Lung (tissue), 12 donors: ENCODE results near the gene CYP51A1. TPM values are rescaled to one million over a fixed set of nuclear protein-coding genes. Genes with fewer than 3 reads are reported as not detected.
A peak's percentile ranks its signal among the peaks of the same experiment; 100 is the strongest.

Source experiments
- ATAC-seq: fragments of 200-7000 bp; cut with Tn5 transposase; one replicate; pipeline ENCODE4 v1.9.1; 2020; ENCODE audit warnings: moderate number of reproducible peaks; ENCODE audit not compliant: insufficient read depth, low FRiP score
- DNase-seq, 3 donors: peaks; one replicate each; pipeline ENCODE4 v3.0.0-alpha.2; 2013 to 2017
- H3K27ac ChIP-seq, 2 donors: one replicate each; pipeline ENCODE4 v1.5.1; 2013; ENCODE audit warnings: mild to moderate bottlenecking in 2 of 2, moderate library complexity in 2 of 2, control low read depth in 1 of 2, inconsistent platforms in 1 of 2, low read depth in 1 of 2, low read length in 1 of 2
- H3K27me3 ChIP-seq, 3 donors: one replicate each; pipeline ENCODE4 v1.5.1; 2013; ENCODE audit warnings: low read length in 2 of 3; ENCODE audit not compliant: control insufficient read depth in 3 of 3, insufficient read depth in 3 of 3
- H3K36me3 ChIP-seq, 4 donors: one replicate each; pipeline ENCODE4 v1.5.1; 2013; ENCODE audit warnings: low read length in 4 of 4, mild to moderate bottlenecking in 1 of 4, moderate library complexity in 1 of 4; ENCODE audit not compliant: control insufficient read depth in 4 of 4, insufficient read depth in 4 of 4
- H3K4me1 ChIP-seq, 5 donors: one replicate each; pipeline ENCODE4 v1.5.1; 2013; ENCODE audit warnings: low read length in 5 of 5, mild to moderate bottlenecking in 2 of 5, moderate library complexity in 1 of 5; ENCODE audit not compliant: control insufficient read depth in 5 of 5, insufficient read depth in 5 of 5
- H3K4me3 ChIP-seq: one replicate; pipeline ENCODE4 v1.5.1; 2013; ENCODE audit warnings: mild to moderate bottlenecking, control low read depth, moderate library complexity
- H3K9ac ChIP-seq, 2 donors: one replicate each; pipeline ENCODE4 v1.5.1; 2013; ENCODE audit warnings: low read length in 2 of 2, control low read depth in 1 of 2; ENCODE audit not compliant: insufficient read depth in 1 of 2
- H3K9me3 ChIP-seq, 4 donors: one replicate each; pipeline ENCODE4 v1.5.1; 2013; ENCODE audit warnings: low read length in 3 of 4, mild to moderate bottlenecking in 1 of 4, moderate library complexity in 1 of 4; ENCODE audit not compliant: control insufficient read depth in 4 of 4, insufficient read depth in 3 of 4
- CTCF ChIP-seq: IDR thresholded peaks from 2 replicates; pipeline ENCODE4 v1.5.1; 2012; ENCODE audit warnings: mild to moderate bottlenecking; ENCODE audit errors: control extremely low read depth, extremely low read depth
- WGBS, 2 donors: extraction: QIAGEN DNeasy Blood & Tissue Kit; methylation state at CpG; one replicate each; pipeline ENCODE4 v1.1.7; 2013; 5-methylcytosine and 5-hydroxymethylcytosine counted together
- polyA plus RNA-seq, 2 donors: library from polyadenylated mRNA; stranded (reverse); fragments of 200-250 nt; gene quantifications; one replicate each; pipeline ENCODE4 v1.2.1, GENCODE V29; 2013
- total RNA-seq, 2 donors: library from RNA; depleted of rRNA in 1 of 2; stranded (reverse); fragments of >200 nt in 1 of 2; gene quantifications; one replicate each; pipeline ENCODE4 v1.2.1, GENCODE V29; 2014 to 2021
- donor health status: control.
- donor health status: control.
- donor health status: Bipolar disorder and iron deficiency.
- donor health status: healthy.
- donor health status: DM: yes; HTN: yes; CAD: no.

Gene CYP51A1
- total and polyA plus RNA-seq, 4 donors: 49.8 to 211 (median 117) TPM

GRCh38 chr7:92131093-92131492 lies 3.2 kb downstream of the CYP51A1 start:
- ATAC-seq (no peak), DNase-seq (no peak)
- Histone ChIP-seq H3K27me3 (no peaks in the 10 kb centered on the region), H3K36me3 (peaks cover 6 to 21% (median 11%) of the 10 kb centered on the region in 4 donors), H3K9me3 (no peaks in the 10 kb centered on the region), H3K27ac (no peak overlapping the region), H3K4me3 (no peak overlapping the region), H3K4me1 (peaks cover 0 to 25% (median 3%) of the 10 kb centered on the region in 5 donors), H3K9ac (no peak overlapping the region)
- TF ChIP-seq CTCF: no peak
- WGBS, 2 donors: 89 to 95% methylated on average over 5 of the region's 5 CpGs

GRCh38 chr7:92121681-92122080 lies 12.6 kb downstream of the CYP51A1 start:
- Histone ChIP-seq H3K27me3 (no peaks in the 10 kb centered on the region), H3K36me3 (peaks cover 13 to 47% (median 37%) of the 10 kb centered on the region in 4 donors), H3K4me1 (no peaks in the 10 kb centered on the region), H3K27ac (no peak overlapping the region), H3K9me3 (peaks cover 0 to 4% (median 1%) of the 10 kb centered on the region in 4 donors), H3K4me3 (no peak overlapping the region), H3K9ac (no peak overlapping the region)
- no peak for DNase-seq
- ATAC-seq: no peak
- TF ChIP-seq CTCF: no peak

- WGBS, 2 donors: 80 to 96% methylated on average over 1 of the region's 1 CpG
- Histone ChIP-seq H3K27ac (no peak overlapping the region), H3K36me3 (peaks cover 10 to 49% (median 39%) of the 10 kb centered on the region in 4 donors), H3K4me3 (no peak overlapping the region), H3K4me1 (no peaks in the 10 kb centered on the region), H3K27me3 (no peaks in the 10 kb centered on the region), H3K9me3 (peaks cover 0 to 4% (median 1%) of the 10 kb centered on the region in 4 donors), H3K9ac (no peak overlapping the region)
- no peak for TF ChIP-seq CTCF
- peak in 1 of 3 donors; percentile 4 for DNase-seq
- ATAC-seq: no peak
These were observed 15.0 kb downstream of the CYP51A1 start for GRCh38 chr7:92119213-92119759.

GRCh38 chr7:92116949-92117348 lies 17.3 kb downstream of the CYP51A1 start:
- ATAC-seq (no peak), DNase-seq (no peak)
- Histone ChIP-seq H3K36me3 (peaks cover 8 to 35% (median 22%) of the 10 kb centered on the region in 4 donors), H3K9ac (no peak overlapping the region), H3K27ac (no peak overlapping the region), H3K4me1 (no peaks in the 10 kb centered on the region), H3K9me3 (peaks cover 0 to 2% (median under 1%) of the 10 kb centered on the region in 4 donors), H3K4me3 (no peak overlapping the region), H3K27me3 (no peaks in the 10 kb centered on the region)
- 90 to 93% methylated on average over 3 of the region's 3 CpGs for WGBS, 2 donors
- TF ChIP-seq CTCF: no peak
